ENCODE data around the gene DNAL4. TPM values are rescaled to one million over a fixed set of nuclear protein-coding genes. Genes with fewer than 3 reads are reported as not detected.
A peak's percentile ranks its signal among the peaks of the same experiment; 100 is the strongest.

DNAL4 gene
- total RNA-seq, 1 experiment from 2014 or later, result 8.3 TPM

- H4K5ac ChIP-seq (ENCODE audit: insufficient read length, low read depth, low read length), result no peak overlapping the region
- H3K4me1 Mint-ChIP-seq, result no peaks in the 10 kb centered on the region
- H3K9me3 Mint-ChIP-seq, result no peaks in the 10 kb centered on the region
- no peaks in the 10 kb centered on the region for H3K9me3 ChIP-seq (ENCODE audit: control insufficient read depth, low read depth, low read length)
- H2BK120ac ChIP-seq (ENCODE audit: low read depth, low read length, poor library complexity, severe bottlenecking), result no peak overlapping the region
- TF ChIP-seq CTCF (conservative IDR thresholded peaks at IDR 0.05), result no peak
- no peak overlapping the region for H2BK20ac ChIP-seq (ENCODE audit: low read depth, low read length, poor library complexity, severe bottlenecking)
- no peaks in the 10 kb centered on the region for H3K27me3 ChIP-seq (ENCODE audit: insufficient read depth, low read length)
- peaks cover 6 to 33% (median 8%) of the 10 kb centered on the region in 3 experiments; a peak in 4 of 7 replicates for H3K36me3 Mint-ChIP-seq (ENCODE audit: insufficient read depth in 1 of 3, low read depth in 3 of 3)
- H3K56ac ChIP-seq (ENCODE audit: insufficient read length, low read depth, low read length), result no peak overlapping the region
- no peak overlapping the region for H2BK12ac ChIP-seq (ENCODE audit: insufficient read length, low read depth, low read length)
- no peak for DNase-seq
- no peak overlapping the region for H2BK15ac ChIP-seq (ENCODE audit: low read depth, low read length)
- no peak overlapping the region for H3K14ac ChIP-seq (ENCODE audit: insufficient read depth, low read length)
- no peak overlapping the region for H3K23ac ChIP-seq (ENCODE audit: insufficient read length, low read depth, low read length)
- H3K27ac ChIP-seq (ENCODE audit: insufficient read length, low read depth, low read length), result no peak overlapping the region
- no peak overlapping the region for H3K18ac ChIP-seq (ENCODE audit: insufficient read length, low read depth, low read length)
- H3K27me3 Mint-ChIP-seq (ENCODE audit: low read depth), result peaks cover 2% of the 10 kb centered on the region; the same call in 1 of the 2 replicates
- no peaks in the 10 kb centered on the region for H3K79me2 ChIP-seq (ENCODE audit: insufficient read depth, low read length)
- no peak overlapping the region for H2AK5ac ChIP-seq (ENCODE audit: insufficient read length, low read length)
- H3K79me1 ChIP-seq (ENCODE audit: insufficient read depth, low read depth, low read length, poor library complexity, severe bottlenecking), result no peaks in the 10 kb centered on the region
- no peak overlapping the region for H3T11ph ChIP-seq (ENCODE audit: low read length)
- no peak overlapping the region for H4K91ac ChIP-seq (ENCODE audit: insufficient read length, low read depth, low read length)
- no peak overlapping the region for H3K4me3 Mint-ChIP-seq
- H4K20me1 ChIP-seq (ENCODE audit: control insufficient read depth, insufficient read depth, insufficient read length), result no peaks in the 10 kb centered on the region
- no peaks in the 10 kb centered on the region for H3K4me1 ChIP-seq (ENCODE audit: insufficient read depth, low read length)
- H4K8ac ChIP-seq (replicated peaks; ENCODE audit: insufficient read length, low read depth, low read length), result no peak overlapping the region
- H2BK5ac ChIP-seq (ENCODE audit: insufficient read length, low read length), result no peak overlapping the region
- no peak overlapping the region for H2AFZ ChIP-seq (ENCODE audit: low read length)
- no peak overlapping the region for H3K9ac ChIP-seq (ENCODE audit: extremely low read depth, insufficient read length, low read length)
- no CpG with 5 or more reads among the region's 14 CpGs for WGBS (ENCODE audit: extremely low coverage, insufficient read length, low lambda C conversion rate)
- H3K27ac Mint-ChIP-seq, result 0 out of 7 replicates have a peak overlapping the region, but pooled peaks of 1 of the 3 experiments have one; percentile 44
- no peak overlapping the region for H3K4me2 ChIP-seq (ENCODE audit: insufficient read depth, insufficient read length, low read length)
- H3K4ac ChIP-seq (ENCODE audit: low read depth, low read length), result no peak overlapping the region
- no peaks in the 10 kb centered on the region for H3K23me2 ChIP-seq (ENCODE audit: insufficient read length, low read depth, low read length, poor library complexity, severe bottlenecking)
Measured at GRCh38 chr22:38748487-38749136, 45.3 kb downstream of the DNAL4 start.
